ENCODE results near the gene KIF27. TPM values are rescaled to one million over a fixed set of nuclear protein-coding genes. Genes with fewer than 3 reads are reported as not detected.
"Not testable (repeated sequence)": the region's sequence is repeated elsewhere in the genome, so short reads cannot be mapped to it uniquely, and the experiment has no call there.

KIF27 gene
- total and polyA plus RNA-seq, 9 donors = 1.5 to 16.2 (median 8.8) TPM

DNA sequence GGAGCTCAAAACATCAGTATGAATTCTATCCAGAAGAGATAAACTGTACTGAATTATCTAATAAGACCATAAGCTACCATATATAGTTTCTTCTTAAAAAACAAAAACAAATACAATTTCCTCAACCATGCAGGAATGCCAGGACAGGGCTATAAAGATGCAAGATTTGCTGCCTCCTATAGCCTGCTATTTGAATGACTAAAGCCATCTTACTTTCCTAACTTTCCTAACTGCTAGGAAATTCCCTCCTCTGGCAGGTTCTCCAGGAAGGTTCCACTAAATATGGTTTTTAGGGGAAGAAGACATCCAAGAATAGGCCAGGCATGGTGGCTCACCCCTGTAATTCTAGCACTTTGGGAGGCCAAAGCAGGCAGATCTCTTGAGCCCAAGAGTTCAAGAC is 15.1 kb downstream of the KIF27 start:
- no peaks in the 10 kb centered on the region for H3K4me1 ChIP-seq (ENCODE audit: insufficient read depth)
- TF ChIP-seq POLR2A (IDR thresholded peaks at IDR 0.05) (no peak), EP300 (IDR thresholded peaks at IDR 0.05) (no peak)
- TF ChIP-seq, protein P1, sequence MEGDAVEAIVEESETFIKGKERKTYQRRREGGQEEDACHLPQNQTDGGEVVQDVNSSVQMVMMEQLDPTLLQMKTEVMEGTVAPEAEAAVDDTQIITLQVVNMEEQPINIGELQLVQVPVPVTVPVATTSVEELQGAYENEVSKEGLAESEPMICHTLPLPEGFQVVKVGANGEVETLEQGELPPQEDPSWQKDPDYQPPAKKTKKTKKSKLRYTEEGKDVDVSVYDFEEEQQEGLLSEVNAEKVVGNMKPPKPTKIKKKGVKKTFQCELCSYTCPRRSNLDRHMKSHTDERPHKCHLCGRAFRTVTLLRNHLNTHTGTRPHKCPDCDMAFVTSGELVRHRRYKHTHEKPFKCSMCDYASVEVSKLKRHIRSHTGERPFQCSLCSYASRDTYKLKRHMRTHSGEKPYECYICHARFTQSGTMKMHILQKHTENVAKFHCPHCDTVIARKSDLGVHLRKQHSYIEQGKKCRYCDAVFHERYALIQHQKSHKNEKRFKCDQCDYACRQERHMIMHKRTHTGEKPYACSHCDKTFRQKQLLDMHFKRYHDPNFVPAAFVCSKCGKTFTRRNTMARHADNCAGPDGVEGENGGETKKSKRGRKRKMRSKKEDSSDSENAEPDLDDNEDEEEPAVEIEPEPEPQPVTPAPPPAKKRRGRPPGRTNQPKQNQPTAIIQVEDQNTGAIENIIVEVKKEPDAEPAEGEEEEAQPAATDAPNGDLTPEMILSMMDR (IDR thresholded peaks at IDR 0.05) = no peak
- no peak overlapping the region for H3K27ac ChIP-seq
- no peak for DNase-seq
- no peaks in the 10 kb centered on the region for H3K27me3 ChIP-seq
- no peak overlapping the region for H3K4me3 ChIP-seq
- no peaks in the 10 kb centered on the region for H3K36me3 ChIP-seq
- intact Hi-C loops (cut with DNase I) = no loop called here
- H3K9me3 ChIP-seq = no peaks in the 10 kb centered on the region

DNA sequence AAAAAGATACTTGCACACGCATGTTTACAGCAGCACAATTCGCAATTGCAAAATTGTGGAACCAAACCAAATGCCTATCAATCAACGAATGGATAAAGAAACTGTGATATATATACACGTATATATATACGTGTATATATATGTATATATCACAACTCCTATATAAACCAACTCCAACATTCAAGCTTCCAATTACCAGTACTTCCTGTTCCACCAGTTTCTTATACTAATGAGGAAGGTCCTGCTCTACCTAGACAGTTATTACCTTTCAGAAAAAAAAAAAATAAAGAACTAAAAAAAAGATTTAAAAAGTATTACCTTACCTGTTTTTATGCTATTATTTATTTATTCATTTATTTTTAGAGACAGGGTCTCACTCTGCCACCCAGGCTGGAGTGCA is 20.6 kb downstream of the KIF27 start:
- intact Hi-C loops (cut with DNase I); DNase-seq; H3K36me3 ChIP-seq; H3K4me1 ChIP-seq (ENCODE audit: insufficient read depth); H3K9me3 ChIP-seq; H3K27me3 ChIP-seq; H3K27ac ChIP-seq; H3K4me3 ChIP-seq: not testable (repeated sequence)
- 93 to 94% (median 94%) methylated on average over 5 of the region's 5 CpGs for WGBS, 3 donors

DNA sequence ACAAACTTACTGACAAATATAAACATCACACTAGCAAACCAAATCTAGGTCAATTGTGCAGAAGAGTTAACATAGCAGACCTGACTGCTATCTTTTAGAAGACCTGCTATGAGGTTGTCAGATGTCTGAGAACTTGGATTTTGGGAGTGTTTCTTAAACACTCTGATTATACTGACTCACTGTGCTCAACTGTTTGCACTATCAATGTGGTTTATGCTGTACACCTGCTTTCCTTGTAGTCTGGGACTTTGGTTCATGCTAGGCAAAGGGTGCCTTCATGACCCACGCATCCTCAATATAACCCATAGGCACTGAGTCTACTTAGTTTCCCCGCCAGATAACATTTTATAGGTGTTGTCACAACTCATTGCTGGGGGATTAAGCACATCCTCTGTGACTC is 26.9 kb downstream of the KIF27 start:
- H3K4me3 ChIP-seq = not testable (repeated sequence)

DNA sequence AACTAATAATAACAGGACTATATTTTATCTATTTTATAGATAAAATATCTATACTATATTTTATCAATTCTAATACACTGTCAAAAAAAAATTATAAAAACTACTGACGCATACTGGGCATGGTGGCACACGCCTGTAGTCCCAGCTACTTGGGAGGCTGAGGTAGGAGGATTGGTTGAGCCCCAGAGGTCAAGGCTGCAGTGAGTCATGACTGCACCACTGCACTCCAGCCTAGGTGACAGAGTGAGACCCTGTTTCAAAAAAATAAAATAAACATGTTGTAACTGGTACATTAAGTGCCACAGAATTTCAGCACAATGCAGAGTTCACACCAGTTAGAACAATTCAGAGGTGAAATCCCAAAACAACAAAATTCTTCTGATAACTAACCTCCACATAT is 34.7 kb downstream of the KIF27 start:
- H3K4me3 ChIP-seq; H3K27me3 ChIP-seq; DNase-seq; intact Hi-C loops (cut with DNase I); H3K4me1 ChIP-seq (ENCODE audit: insufficient read depth); H3K36me3 ChIP-seq; H3K9me3 ChIP-seq; H3K27ac ChIP-seq: not testable (repeated sequence)
- WGBS, 3 donors = 95 to 98% (median 97%) methylated on average over 2 of the region's 2 CpGs

More for the DNA sequence above, 26.9 kb downstream of the KIF27 start:
- WGBS, 3 donors = 97 to 98% (median 98%) methylated on average over 2 of the region's 2 CpGs
- H3K36me3 ChIP-seq; H3K27me3 ChIP-seq; DNase-seq; H3K4me1 ChIP-seq (ENCODE audit: insufficient read depth); intact Hi-C loops (cut with DNase I); H3K9me3 ChIP-seq; H3K27ac ChIP-seq: not testable (repeated sequence)

DNA sequence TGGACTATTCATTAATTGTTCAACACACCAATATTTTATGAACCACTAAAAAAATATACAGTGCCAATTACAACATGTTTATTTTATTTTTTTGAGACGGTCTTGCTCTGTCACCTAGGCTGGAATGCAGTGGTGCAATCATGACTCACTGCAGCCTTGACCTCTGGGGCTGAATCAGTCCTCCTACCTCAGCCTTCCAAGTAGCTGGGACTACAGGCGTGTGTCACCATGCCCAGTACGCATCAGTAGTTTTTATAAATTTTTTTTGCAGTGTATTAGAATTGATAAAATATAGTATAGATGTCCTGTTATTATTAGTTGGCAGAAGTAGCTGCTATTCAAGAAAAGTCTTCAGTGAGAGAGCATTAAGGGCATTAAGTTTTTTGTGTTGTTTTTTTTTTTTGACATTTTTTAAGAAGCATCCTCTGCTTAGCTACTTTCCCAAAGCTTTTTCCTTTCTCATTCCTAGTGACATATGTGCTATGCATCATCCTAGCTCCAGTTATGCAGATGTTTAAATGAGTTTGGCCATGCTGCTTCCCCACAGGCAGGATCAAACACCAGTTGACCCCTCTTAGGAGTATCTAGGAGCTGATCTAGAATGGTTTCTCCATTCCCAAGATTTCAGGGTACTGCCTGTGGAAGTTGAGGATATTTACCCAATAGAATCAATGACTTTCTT is 35.5 kb downstream of the KIF27 start:
- H3K4me1 ChIP-seq (ENCODE audit: insufficient read depth); H3K27me3 ChIP-seq; H3K36me3 ChIP-seq; H3K9me3 ChIP-seq; H3K4me3 ChIP-seq; intact Hi-C loops (cut with DNase I); H3K27ac ChIP-seq: not testable (repeated sequence)
- peak in 3 of 5 donors; percentile 31 to 70 (median 35) for DNase-seq
- WGBS, 3 donors = 46 to 53% (median 51%) methylated on average over 3 of the region's 3 CpGs

DNA sequence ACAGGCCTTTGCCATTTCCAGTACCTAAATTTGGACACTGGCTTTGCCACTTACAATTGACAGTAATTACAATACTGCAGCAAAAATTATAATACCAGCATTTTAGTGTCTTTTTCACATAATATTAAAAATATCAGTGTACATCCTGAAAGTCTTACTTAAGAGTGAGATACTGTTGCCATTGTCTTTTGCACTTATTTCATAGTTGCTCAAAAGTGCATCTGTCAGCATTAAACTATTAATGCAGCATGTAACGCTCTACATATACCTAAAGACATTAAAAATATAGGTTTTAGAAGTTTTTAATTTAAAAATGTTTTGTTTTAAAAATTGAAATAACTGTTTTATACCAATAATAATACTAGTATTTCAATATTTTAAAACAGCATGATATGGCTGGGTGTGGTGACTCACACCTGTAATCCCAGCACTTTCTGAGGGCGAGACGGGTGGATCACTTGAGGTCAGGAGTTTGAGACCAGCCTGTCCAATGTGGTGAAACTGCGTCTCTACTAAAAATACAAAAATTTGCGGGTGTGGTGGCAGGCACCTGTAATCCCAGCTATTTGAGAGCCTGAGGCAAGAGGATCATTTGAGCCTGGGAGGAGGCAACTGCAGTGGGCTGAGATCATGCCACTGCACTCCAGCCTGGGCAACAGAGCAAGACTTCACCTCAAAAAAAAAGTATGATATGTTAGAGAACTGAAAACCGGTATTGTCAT is 39.4 kb downstream of the KIF27 start:
- intact Hi-C loops (cut with DNase I); H3K4me1 ChIP-seq (ENCODE audit: insufficient read depth); DNase-seq; H3K9me3 ChIP-seq; H3K27ac ChIP-seq; H3K36me3 ChIP-seq; H3K4me3 ChIP-seq; H3K27me3 ChIP-seq: not testable (repeated sequence)
- WGBS, 3 donors = 88 to 96% (median 94%) methylated on average over 6 of the region's 6 CpGs

DNA sequence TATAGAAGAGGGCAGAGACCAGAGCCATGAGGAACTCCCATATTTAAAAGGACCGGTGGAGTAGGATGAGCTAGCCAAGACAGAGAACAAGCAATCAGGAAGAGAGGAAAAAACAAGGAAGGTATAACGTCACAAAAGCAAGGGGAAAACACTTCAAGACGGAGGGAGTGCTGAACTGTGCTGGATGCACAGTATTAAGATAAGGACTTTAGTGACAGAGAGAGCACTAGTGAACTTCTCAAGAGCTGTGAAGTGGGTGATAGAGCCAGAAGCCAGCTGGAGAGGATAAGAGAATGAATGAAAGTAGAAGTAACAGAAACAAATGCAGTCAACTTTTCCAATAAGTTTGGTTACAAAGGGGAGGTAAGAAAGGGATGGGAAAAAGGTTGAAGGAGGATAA is 45.7 kb downstream of the KIF27 start:
- 90 to 93% (median 92%) methylated on average over 3 of the region's 3 CpGs for WGBS, 3 donors
- H3K9me3 ChIP-seq; DNase-seq; H3K4me1 ChIP-seq (ENCODE audit: insufficient read depth); H3K36me3 ChIP-seq; H3K27ac ChIP-seq; H3K27me3 ChIP-seq; intact Hi-C loops (cut with DNase I); H3K4me3 ChIP-seq: not testable (repeated sequence)

DNA sequence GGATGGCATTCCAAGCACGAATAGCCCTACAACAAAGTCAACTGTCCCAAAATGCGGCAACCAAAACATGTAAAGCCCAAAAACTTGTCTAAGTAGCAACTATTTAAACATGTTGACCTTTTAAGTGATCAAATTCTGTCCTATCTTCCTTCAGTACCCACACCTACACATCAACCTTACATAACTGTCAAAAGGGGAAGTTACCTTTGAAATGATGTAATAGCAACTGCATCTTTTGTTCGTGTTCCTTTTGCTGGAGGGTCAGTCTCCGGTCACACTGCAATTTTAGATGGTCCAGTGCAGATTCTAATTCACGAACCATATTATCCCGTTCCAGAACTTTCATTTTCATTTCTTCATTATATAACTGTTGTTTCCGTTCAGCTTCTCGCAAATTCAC is 71.3 kb downstream of the KIF27 start:
- intact Hi-C loops (cut with DNase I); H3K27ac ChIP-seq: not testable (repeated sequence)
- 92 to 96% (median 93%) methylated on average over 8 of the region's 8 CpGs for WGBS, 3 donors

DNA sequence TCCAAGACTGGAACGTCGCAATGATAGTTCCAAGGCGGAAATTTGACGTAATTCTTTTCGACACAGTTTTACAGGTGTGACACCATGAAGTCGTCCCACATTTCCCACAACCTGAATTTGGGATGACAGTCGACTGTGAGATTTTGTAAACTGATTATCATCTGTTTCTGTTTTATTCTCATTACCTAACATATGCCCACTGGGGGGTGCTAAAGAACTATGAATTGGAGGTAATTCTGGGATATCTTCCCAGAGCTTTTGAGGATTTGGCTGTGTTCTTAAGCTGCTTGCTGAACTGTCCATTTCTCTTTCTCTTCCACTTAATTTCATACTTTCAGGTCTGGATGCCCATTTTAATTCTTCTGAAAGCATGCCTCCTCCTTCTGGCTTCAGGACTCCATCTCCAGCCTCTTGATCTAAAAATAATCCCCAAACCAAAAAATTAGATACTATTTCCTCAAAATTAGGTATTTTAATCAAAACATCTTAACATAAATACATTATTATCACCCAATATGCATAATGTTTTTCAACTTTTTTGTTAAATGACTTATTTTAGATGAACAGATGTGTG is 84.1 kb downstream of the KIF27 start:
- H3K4me3 ChIP-seq; H3K27me3 ChIP-seq; H3K27ac ChIP-seq; H3K4me1 ChIP-seq (ENCODE audit: insufficient read depth); H3K9me3 ChIP-seq; H3K36me3 ChIP-seq; intact Hi-C loops (cut with DNase I); DNase-seq: not testable (repeated sequence)
- 64 to 69% (median 66%) methylated on average over 6 to 7 of the region's 7 CpGs for WGBS, 3 donors

More for the DNA sequence above, 71.3 kb downstream of the KIF27 start:
- not testable (repeated sequence) for H3K27me3 ChIP-seq; H3K36me3 ChIP-seq; H3K4me1 ChIP-seq (ENCODE audit: insufficient read depth); H3K9me3 ChIP-seq; H3K4me3 ChIP-seq; DNase-seq

DNA sequence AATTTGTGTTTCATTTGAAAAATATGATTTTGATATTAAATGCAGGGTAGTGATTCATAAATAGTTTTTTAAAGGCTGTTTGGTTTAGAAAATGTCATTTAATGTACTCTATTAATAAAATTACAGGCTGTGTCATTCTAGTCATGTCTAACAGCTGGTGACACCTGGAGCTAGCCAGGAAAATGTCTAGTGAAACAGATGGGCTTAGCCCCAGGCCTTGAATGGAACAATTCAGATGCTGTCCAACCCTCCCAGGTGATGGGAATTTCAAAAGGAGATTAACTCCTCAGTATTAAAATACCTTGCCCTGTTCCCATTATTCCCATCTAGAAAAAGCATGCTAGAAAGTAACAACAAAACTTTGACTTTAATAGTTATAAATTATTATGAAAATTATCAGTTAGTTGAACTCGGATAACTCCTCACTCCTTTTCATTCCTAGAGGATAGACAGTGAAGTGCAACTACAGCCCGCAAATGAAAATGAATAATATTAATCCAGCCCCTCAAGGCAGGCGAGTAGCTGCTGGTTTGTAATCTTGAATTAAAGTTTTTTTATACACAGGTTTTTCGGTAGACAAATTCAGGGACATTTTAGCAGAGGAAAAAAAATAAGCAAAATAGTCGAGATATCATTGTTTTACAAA is 90.7 kb downstream of the KIF27 start:
- H3K9me3 ChIP-seq; H3K4me3 ChIP-seq; H3K4me1 ChIP-seq (ENCODE audit: insufficient read depth); DNase-seq; H3K27me3 ChIP-seq; H3K27ac ChIP-seq; intact Hi-C loops (cut with DNase I); H3K36me3 ChIP-seq: not testable (repeated sequence)
- 19 to 48% (median 21%) methylated on average over 5 of the region's 5 CpGs for WGBS, 3 donors

Measured in ovary (tissue), 9 donors.